Breast epithelium (tissue), 4 donors: ENCODE data around the gene NSMF. TPM values are rescaled to one million over a fixed set of nuclear protein-coding genes. Genes with fewer than 3 reads are reported as not detected.
A peak's percentile ranks its signal among the peaks of the same experiment; 100 is the strongest.

ENCODE experiments used
- DNase-seq, 2 donors: peaks; one replicate each; pipeline ENCODE4 v3.0.0-alpha.2; 2019; ENCODE audit warnings: low spot score in 2 of 2
- H3K27ac ChIP-seq, 2 donors: fragments of 200-600 bp; sonication (generic) in 1 of 2; one replicate each; pipeline ENCODE4 v1.5.1; 2016 to 2019; ENCODE audit warnings: mild to moderate bottlenecking in 1 of 2
- H3K27me3 ChIP-seq, 2 donors: fragments of 200-600 bp; sonication (generic) in 1 of 2; one replicate each; pipeline versions ENCODE4 v1.5.1 to v1.6.0; 2017 to 2019; ENCODE audit warnings: control low read depth in 1 of 2, mild to moderate bottlenecking in 1 of 2
- H3K36me3 ChIP-seq: fragments of 200-600 bp; one replicate; pipeline ENCODE4 v1.5.1; 2019
- H3K4me1 ChIP-seq, 2 donors: fragments of 200-600 bp; sonication (generic); one replicate each; pipeline ENCODE4 v1.5.1; 2016 to 2019; ENCODE audit warnings: control low read depth in 1 of 2
- H3K4me3 ChIP-seq, 3 donors: fragments of 200-600 bp; sonication (generic); 1 replicate in 2 of 3; 2 replicates in 1 of 3; pipeline ENCODE4 v1.5.1; 2016 to 2019; ENCODE audit warnings: mild to moderate bottlenecking in 3 of 3, moderate library complexity in 2 of 3
- H3K9me3 ChIP-seq, 2 donors: fragments of 200-600 bp; sonication (generic) in 1 of 2; one replicate each; pipeline ENCODE4 v1.5.1; 2016 to 2019; ENCODE audit warnings: control low read depth in 1 of 2
- POLR2A ChIP-seq: fragments of 450-650 bp; IDR thresholded peaks from one replicate; pipeline ENCODE4 v1.6.1; 2016; ENCODE audit warnings: antibody characterized with exemption, mild to moderate bottlenecking, moderate library complexity
- POLR2AphosphoS5 ChIP-seq, 3 donors: sonication (generic); formaldehyde crosslinking; IDR thresholded peaks; one replicate each; pipeline ENCODE4 v1.6.1; 2017; ENCODE audit warnings: antibody characterized with exemption in 3 of 3
- intact Hi-C: fragments of 100-400 bp; cut with DNase I; formaldehyde crosslinking; loops from one replicate; pipeline ENCODE4 v1.15.1; 2023; ENCODE audit warnings: low total_unique reads
- total RNA-seq, 3 donors: library from RNA; depleted of rRNA; stranded (reverse); fragments of >200 nt; gene quantifications; one replicate each; pipeline ENCODE4 v1.1.0, GENCODE V29; 2016
- TF ChIP-seq, protein P1 (sequence below), 3 donors: fragments of 450-650 bp; IDR thresholded peaks; one replicate each; pipeline ENCODE4 v1.5.1; 2016 to 2017; ENCODE audit warnings: antibody characterized with exemption in 3 of 3, mild to moderate bottlenecking in 3 of 3, moderate library complexity in 3 of 3

NSMF gene
- total RNA-seq, 3 donors from 2014 or later, result 30.9 to 38.4 (median 37.4) TPM

DNA sequence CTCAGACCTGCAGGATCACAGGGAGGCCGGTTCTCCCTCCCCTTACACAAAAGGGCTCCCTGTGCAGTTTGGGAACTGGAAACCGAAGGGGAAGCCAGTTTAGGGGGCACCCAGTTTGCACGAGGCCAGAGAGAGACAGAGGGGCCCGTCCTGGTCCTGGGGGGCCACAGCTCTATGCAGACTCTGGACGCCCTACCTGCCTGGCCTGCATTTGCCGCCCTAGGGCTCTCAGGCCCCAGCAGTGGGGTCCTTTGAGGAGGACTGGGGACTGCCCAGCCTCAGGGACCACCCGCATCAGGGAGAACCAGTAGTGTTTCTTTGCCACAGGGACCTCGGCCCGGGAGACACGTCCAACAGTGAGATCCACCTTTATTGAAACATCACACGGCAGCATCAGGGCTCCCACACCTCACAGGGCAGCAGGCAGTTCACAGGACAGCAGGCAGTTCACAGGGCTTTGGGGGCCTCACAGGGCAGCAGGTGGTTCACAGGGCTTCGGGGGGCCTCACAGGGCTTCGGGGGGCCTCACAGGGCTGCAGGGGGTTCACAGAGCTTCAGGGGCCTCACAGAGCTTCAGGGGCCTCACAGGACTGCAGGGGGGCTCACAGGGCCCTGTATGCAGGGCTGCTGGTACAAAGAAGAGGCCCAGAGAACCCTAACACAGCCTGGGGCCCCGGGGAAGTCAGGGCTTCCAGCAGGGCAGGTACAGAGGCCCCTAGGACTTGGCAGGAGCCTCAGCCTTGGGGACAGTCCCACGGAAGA, 648 bp upstream of the NSMF start:
- Histone ChIP-seq H3K27ac (peak overlapping the region; percentile 75 to 79), H3K4me1 (no peaks in the 10 kb centered on the region), H3K36me3 (no peaks in the 10 kb centered on the region), H3K4me3 (peak overlapping the region; percentile 72 to 93 (median 75)), H3K27me3 (no peaks in the 10 kb centered on the region), H3K9me3 (no peaks in the 10 kb centered on the region)
- no peak for DNase-seq
- intact Hi-C loops, result no loop called here
- TF ChIP-seq POLR2AphosphoS5 (IDR thresholded peaks at IDR 0.05), result no peak
- TF ChIP-seq, protein P1, sequence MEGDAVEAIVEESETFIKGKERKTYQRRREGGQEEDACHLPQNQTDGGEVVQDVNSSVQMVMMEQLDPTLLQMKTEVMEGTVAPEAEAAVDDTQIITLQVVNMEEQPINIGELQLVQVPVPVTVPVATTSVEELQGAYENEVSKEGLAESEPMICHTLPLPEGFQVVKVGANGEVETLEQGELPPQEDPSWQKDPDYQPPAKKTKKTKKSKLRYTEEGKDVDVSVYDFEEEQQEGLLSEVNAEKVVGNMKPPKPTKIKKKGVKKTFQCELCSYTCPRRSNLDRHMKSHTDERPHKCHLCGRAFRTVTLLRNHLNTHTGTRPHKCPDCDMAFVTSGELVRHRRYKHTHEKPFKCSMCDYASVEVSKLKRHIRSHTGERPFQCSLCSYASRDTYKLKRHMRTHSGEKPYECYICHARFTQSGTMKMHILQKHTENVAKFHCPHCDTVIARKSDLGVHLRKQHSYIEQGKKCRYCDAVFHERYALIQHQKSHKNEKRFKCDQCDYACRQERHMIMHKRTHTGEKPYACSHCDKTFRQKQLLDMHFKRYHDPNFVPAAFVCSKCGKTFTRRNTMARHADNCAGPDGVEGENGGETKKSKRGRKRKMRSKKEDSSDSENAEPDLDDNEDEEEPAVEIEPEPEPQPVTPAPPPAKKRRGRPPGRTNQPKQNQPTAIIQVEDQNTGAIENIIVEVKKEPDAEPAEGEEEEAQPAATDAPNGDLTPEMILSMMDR (IDR thresholded peaks at IDR 0.05), result no peak
- no peak for TF ChIP-seq POLR2A

DNA sequence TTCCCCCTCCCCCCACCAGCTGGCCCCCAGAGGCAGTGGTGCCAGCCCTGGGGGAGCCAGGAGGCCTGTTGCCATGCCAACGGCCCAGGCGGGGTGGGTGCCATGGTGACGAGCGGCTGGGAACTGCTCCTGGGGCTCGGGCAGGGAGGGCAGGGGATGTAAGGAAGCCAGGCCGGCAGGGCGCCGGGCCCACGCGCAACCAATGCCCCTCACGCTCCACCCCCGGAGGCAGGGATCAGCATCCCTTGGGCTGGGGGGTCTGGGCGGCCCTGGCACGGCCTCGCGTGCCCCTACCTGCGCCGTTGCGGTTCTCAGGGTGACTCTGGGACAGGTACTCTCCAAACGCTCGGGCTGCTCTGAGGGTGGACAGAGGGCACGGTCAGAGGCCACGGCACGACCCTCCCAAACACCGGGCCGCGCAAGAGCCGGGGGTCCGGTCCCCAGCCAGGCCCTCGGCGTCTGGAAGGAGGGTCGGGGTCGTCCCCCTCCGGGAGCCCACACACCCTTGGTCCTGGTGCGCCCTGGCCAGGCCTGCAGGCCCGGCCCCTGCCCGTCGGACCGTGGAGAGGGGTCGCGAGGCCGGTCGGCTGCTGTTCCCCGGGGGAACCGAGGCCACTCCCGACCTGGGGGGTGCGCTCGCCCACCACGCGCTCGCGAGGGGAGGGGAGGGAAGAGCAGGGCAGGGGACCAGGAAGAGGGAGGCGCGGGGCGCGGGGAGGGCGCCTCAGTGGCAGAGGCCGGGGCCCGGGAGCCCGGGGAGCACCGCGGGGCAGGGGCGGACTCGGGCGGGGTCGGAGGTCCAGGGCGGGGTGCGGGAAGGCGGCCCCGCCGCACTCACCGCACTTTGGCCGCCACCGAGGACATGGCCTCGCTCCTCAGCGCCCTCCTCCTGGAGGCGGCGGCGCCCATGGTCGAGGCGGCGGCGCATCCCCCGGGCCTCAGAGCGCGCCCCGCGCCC, 661 bp downstream of the NSMF start:
- Histone ChIP-seq H3K27ac (peak overlapping the region; percentile 75 to 79), H3K4me1 (no peaks in the 10 kb centered on the region), H3K9me3 (no peaks in the 10 kb centered on the region), H3K36me3 (no peaks in the 10 kb centered on the region), H3K4me3 (peak overlapping the region; percentile 72 to 93 (median 75)), H3K27me3 (no peaks in the 10 kb centered on the region)
- intact Hi-C loops, result no loop called here
- no peak for DNase-seq
- TF ChIP-seq POLR2A (no peak), POLR2AphosphoS5 (IDR thresholded peaks at IDR 0.05) (no peak)
- TF ChIP-seq, protein P1 (IDR thresholded peaks at IDR 0.05), result no peak

DNA sequence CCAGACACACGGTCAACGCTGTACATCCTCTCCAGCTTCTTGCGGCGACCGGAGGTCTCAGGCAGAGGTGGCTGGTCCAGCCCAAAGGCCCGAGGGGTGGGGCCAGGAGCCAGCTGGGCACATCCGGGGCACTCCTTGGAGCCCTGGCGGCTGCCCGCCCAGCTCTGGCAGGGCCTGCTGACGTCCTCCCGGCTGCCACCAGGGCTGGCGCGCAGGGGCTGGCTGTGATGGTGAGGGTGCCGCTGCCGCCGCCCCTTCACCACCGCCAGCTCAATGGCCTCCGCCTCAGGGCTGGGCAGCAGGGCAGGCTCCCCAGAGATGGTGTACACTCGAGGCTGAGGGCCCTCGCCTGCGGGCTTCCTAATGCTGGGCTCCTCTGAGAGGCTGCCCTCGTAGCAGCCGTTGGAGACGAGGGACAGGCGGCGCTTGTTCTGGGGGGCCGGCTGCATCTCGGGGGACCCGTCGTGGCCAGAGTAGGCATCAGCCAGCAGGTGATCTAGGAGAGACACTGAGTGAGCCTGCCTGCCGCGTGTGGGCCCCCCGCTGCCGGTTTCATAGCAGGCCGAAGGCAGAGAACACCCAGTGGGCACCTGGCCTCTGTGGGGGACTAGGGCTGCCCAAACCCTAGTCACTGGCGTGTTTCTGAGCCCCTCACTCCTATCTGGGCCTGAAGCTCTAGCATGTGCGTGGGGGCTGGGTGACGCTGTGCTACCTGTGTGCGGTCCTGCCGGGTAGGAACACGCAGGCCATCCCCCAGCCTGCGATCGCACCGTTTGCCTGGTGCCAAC, 1.5 kb downstream of the NSMF start:
- intact Hi-C loops, result no loop called here
- peak overlapping the region; percentile 5 to 79 for H3K27ac ChIP-seq
- no peak for DNase-seq
- no peaks in the 10 kb centered on the region for H3K36me3 ChIP-seq
- peak overlapping the region in 2 of 3 donors; percentile 72 to 93 for H3K4me3 ChIP-seq
- H3K4me1 ChIP-seq, result no peaks in the 10 kb centered on the region
- no peaks in the 10 kb centered on the region for H3K27me3 ChIP-seq
- no peaks in the 10 kb centered on the region for H3K9me3 ChIP-seq
- TF ChIP-seq POLR2A, result no peak
- TF ChIP-seq, protein P1 (IDR thresholded peaks at IDR 0.05), result no peak

DNA sequence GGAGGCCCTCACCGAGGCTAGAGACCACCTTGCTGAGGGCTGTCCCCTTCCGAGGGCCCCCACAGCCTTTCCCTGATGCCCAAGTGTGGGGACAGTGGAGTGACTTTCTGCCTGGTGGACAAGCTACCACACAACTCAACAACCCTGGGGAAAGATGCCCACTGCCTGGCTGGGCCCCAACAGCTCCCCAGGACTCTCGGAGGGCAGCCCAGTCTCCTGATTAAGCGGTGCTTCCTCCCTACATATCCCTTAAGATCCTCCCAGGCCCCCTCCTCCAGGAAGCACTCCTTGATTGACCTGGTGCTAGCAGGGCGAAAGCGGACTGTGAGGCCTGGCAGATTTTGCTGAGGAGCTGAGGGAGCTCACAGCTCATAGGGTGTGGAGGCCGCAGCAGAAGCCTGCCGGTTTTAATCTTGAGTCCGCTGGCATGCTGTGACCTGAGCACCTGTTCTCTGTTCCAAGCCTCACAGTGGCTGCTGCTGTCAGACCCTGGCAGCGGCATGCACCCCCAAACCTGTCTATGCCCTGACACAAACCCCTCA, 2.2 kb downstream of the NSMF start:
- no peak overlapping the region for H3K4me3 ChIP-seq
- H3K4me1 ChIP-seq, result no peaks in the 10 kb centered on the region
- H3K9me3 ChIP-seq, result no peaks in the 10 kb centered on the region
- no peak for DNase-seq
- H3K36me3 ChIP-seq, result no peaks in the 10 kb centered on the region
- H3K27ac ChIP-seq, result no peak overlapping the region
- TF ChIP-seq POLR2A (no peak), POLR2AphosphoS5 (IDR thresholded peaks at IDR 0.05) (no peak)
- TF ChIP-seq, protein P1 (IDR thresholded peaks at IDR 0.05), result no peak
- no peaks in the 10 kb centered on the region for H3K27me3 ChIP-seq
- intact Hi-C loops, result no loop called here
